Stimulated activated CD4-positive, alpha-beta T cell treated with anti-CD3 and anti-CD28 coated beads, Interleukin-15, amount 100 ng/mL, for 1 hour (primary cell): ENCODE data around the gene ZNF792.
"Not testable (repeated sequence)": the region's sequence is repeated elsewhere in the genome, so short reads cannot be mapped to it uniquely, and the experiment has no call there.

Experiments used
- DNase-seq, 2 donors: peaks; one replicate each; pipeline ENCODE4 v3.0.0-alpha.2; 2020; ENCODE audit warnings: low read depth in 1 of 2, low spot score in 1 of 2

Gene ZNF792

GRCh38 chr19:34963573-34964406 lies at the start of gene ZNF792:
Gene ZNF792 (minus strand): TSS chr19:34964229. CDS start chr19:34963662, 567 bp downstream.
- peak in 1 of 2 donors; percentile 29 for DNase-seq

GRCh38 chr19:35013041-35013819 lies 49.2 kb upstream of the ZNF792 start:
- peak; percentile 68 to 78 for DNase-seq

DNA sequence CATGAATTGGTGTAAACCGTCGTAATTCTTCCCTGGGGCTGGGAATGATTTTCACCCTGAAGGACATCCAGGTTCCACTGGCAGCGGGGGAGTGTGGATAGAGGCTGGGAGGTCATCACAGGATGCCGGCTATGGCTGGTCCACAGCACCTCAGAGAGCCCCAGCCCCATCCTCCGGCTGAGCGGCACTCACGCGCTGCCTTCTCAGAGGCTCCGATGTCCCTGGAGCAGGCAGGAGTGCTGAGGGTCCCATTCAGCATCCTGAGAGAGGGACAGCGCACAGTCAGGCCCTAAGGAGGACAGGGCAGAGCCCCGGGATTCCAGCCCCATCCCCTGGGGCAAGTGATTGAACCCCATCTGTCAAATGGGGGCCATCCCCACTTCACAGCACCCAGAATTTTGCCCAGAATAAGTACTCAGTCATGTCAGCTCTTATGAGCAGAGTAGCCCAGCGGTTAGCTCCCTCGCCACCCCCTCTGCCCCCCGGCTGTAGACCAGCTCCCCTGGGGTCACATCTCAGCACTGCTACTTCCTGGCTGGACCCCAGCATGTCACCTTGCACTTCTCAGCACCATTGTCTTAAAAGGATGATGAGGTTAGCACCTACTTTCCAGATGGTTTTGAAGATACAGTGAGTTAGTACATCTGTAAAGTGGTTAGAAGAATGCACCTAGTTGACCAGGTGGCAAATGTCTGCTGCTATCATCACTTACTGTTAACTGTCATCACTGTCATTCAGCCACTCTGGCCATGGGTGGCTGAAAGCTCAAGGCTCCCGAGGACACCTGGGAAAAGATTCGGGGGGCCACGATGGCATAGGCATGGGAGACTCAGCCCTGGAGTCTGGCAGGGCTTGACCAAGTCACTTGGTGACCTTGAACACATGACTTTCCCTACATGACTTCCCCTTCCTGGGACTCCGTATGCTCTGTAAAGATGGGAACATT lies 48.0 kb upstream of the ZNF792 start:
- DNase-seq: no peak

- DNase-seq: no peak
Measured at GRCh38 chr19:35011091-35011689, 47.2 kb upstream of the ZNF792 start.

DNA sequence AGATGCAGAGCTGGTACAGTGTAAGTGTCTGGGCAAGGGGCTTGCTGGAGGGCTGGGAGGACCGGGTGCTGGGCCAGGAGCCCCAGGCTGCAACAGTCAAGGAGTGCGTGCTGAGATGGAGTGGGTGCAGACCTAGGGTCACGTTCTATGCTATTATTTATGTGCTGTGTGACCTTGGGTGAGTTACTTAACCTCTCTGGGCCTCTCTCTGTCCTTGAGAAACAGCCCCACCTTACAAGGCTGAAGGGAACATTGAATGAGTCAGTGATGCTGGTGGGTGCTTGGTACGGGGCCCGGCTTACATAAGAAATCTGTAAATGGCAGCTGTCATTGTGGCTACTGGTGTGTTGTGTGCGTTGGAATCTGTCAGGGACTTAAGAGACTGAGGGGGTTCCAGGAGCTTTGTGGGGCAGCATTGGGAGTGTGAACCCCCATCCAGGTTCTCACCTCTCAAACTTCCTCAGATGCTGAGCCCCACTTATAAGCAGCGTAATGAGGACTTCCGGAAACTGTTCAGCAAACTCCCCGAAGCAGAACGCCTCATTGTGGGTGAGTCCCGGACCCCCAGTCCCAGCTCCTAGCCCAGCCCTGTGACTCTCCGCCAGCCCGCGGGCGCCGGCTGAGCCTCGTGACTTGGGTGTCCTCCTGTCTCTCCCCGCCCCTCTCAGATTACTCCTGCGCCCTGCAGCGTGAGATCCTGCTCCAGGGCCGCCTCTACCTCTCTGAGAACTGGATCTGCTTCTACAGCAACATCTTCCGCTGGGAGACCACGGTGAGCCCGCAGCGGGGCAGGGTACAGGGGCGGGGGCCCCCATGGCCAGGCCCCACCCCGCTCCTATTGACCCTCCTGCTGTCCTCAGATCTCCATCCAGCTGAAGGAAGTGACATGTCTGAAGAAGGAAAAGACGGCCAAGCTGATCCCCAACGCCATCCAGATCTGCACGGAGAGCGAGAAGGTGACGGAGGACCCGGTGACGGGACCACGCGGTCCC lies 45.7 kb upstream of the ZNF792 start:
- no peak for DNase-seq

GRCh38 chr19:35008891-35009341 lies 44.9 kb upstream of the ZNF792 start:
- no peak for DNase-seq

- DNase-seq: not testable (repeated sequence)
Measured at GRCh38 chr19:35007427-35007826, 43.4 kb upstream of the ZNF792 start.

DNA sequence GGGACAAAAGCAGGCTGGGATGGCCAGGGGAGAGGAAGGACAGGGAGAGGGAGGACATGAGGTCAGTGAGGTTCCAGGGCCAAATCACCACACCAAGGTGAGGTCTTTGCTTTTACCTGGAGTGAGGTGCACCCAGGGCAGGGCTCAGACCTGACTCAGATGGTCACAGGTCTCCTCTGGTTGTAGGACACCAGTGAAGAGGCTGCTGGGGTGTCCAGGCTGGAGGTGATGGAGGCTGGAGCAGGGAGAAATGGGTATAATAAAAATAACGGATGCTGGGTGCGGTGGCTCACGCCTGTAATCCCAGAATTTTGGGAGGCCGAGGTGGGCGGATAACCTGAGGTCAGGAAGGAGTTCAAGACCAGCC lies 43.0 kb upstream of the ZNF792 start:
- DNase-seq: no peak

- DNase-seq: no peak
Measured at GRCh38 chr19:35006342-35006998, 42.4 kb upstream of the ZNF792 start.

DNA sequence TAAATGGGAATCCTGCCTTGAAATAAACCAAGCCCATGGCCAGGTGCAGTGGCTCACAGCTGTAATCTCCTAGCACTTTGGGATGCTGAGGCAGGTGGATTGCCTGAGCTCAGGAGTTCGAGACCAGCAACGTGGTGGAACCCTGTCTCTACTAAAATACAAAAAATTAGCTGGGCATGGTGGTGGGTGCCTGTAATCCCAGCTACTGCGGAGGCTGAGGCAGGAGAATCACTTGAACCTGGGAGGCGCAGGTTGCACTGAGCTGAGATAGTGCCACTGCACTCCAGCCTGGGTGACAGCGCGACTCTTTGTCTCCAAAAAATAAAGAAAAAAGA lies 41.9 kb upstream of the ZNF792 start:
- DNase-seq: not testable (repeated sequence)

- no peak for DNase-seq
Measured at GRCh38 chr19:35005256-35005977, 41.4 kb upstream of the ZNF792 start.

- DNase-seq: no peak
Measured at GRCh38 chr19:35004517-35005255, 40.7 kb upstream of the ZNF792 start.

GRCh38 chr19:35002037-35002535 lies 38.1 kb upstream of the ZNF792 start:
- no peak for DNase-seq

- DNase-seq: peak; percentile 20 to 34
Measured at GRCh38 chr19:35000647-35001501, 36.8 kb upstream of the ZNF792 start.

DNA sequence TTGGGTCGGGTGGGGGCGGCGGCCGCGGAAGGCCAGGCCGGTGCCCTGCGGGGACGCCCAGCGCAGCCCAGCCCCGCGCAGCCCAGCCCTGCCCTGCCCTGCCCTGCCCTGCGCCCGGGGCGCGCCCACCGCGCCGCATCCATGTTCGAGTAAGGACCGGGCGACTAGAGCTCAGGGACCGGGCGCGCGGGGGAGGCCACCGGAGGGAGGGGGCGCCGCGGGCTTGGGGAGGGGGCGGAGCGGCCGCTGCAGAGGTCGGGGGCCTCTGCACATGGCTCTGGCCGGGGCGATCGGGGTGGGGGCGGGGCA lies 36.3 kb upstream of the ZNF792 start:
- DNase-seq: no peak

GRCh38 chr19:34999498-35000337 lies 35.7 kb upstream of the ZNF792 start, which contains the start of gene GRAMD1A:
Gene GRAMD1A (plus strand): TSS chr19:35000323. CDS start chr19:35000479, 156 bp downstream.
- DNase-seq: peak; percentile 44 to 71
